HUDEP-2 (cell line): ENCODE data around the gene RNF212.
A peak's percentile ranks its signal among the peaks of the same experiment; 100 is the strongest.

Experiments
- DNase-seq, 76 experiments: peaks; one replicate each; lab custom pipeline; 2025; ENCODE audit not compliant: unreplicated experiment in 76 of 76; lab: John Stamatoyannopoulos, UW

Gene RNF212

DNA sequence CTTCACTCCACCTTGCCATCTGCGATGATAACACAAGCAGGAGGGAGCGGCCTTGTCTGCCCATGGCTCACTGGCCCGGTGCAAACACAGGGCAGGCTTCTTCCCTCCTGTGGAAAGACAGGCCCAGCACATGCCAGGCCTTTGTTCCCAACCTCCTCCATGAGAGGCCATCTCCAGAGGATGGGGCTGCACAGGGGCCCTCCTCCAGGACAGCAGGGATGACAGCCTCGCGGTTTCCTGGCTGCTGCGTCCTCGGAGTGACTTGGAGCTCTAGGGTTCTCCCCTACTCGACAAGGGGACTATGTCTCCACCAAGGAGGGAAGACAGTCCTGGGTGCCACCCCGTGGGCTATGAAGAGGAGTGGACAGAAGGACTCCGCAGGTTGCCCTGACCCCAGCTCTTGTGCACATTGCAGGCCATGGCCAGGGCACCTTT, 21.8 kb downstream of the RNF212 start:
- DNase-seq, result no peak

DNA sequence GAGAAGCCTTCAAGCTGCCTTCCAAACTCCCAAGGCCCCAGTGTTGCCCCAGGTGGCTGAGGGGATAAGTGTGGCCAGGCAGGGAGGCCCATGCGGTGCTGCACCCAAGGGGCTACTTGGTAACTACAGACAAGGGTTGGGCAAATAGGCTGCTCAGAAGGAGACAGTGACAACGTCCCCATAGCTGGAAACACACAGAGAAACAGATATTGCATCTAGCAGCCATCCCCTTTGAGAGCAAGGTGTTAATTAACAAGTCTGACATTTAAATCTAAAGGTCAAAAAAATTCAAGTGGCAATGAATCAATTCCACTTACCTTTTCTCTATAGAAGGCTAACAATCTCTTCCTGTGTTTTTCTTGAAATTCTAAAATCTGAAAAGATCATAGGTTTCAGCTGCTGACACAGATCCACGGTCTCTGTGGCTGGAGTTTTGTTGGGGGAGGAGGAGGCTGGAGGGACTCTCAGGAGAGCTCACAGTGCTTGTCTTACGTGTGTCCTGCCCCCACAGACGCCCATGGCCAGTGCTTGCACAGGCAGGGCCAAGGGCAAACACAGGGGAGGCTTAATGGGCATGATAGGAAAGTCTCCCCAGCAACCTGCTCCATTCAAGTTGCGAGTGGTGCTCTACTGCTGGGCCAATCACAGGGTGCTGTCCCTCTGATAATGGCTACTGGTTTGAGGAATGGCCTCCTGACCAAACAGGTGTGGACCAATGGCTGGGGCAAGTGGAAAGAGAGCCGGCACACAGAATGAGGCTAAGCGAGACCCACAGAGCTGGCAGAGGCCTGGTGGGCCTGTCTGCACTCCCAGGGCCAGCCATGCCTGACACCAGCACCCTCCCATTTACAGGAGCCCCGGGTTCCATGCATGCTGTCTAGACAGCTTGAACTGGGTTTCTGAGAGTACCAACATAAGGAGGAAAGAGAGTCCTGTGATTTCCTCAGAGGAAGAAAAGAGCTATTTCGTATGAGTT, 22.6 kb downstream of the RNF212 start:
- DNase-seq, result no peak

- no peak for DNase-seq
Measured at GRCh38 chr4:1090036-1090435, 23.3 kb downstream of the RNF212 start.

DNA sequence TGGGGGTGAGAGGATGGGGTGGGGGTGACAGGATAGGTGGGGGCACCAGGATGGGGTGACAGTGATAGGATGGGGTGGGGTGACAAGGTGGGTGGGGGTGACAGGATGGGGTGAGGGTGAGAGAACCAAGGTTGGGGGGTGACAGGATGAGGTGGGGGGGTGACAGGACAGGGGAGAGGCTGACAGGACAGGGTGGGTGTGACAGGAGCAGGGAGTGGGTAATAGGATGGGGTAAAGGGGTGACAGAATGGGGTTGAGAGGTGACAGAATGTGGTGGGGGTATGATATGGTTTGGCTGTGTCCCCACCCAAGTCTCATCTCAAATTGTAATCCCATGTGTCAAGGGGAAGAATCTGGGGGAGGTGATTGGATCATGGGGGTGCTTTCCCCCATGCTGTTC, 26.0 kb downstream of the RNF212 start:
- DNase-seq, result no peak

- DNase-seq, result peak in 1 of 76 experiments; percentile 11
Measured at GRCh38 chr4:1086011-1086410, 27.4 kb downstream of the RNF212 start.

GRCh38 chr4:1085404-1085799, 28.0 kb downstream of the RNF212 start:
- DNase-seq, result no peak

GRCh38 chr4:1084796-1085403, 28.5 kb downstream of the RNF212 start:
- DNase-seq, result no peak

- no peak for DNase-seq
Measured at GRCh38 chr4:1084394-1084793, 29.0 kb downstream of the RNF212 start.

DNA sequence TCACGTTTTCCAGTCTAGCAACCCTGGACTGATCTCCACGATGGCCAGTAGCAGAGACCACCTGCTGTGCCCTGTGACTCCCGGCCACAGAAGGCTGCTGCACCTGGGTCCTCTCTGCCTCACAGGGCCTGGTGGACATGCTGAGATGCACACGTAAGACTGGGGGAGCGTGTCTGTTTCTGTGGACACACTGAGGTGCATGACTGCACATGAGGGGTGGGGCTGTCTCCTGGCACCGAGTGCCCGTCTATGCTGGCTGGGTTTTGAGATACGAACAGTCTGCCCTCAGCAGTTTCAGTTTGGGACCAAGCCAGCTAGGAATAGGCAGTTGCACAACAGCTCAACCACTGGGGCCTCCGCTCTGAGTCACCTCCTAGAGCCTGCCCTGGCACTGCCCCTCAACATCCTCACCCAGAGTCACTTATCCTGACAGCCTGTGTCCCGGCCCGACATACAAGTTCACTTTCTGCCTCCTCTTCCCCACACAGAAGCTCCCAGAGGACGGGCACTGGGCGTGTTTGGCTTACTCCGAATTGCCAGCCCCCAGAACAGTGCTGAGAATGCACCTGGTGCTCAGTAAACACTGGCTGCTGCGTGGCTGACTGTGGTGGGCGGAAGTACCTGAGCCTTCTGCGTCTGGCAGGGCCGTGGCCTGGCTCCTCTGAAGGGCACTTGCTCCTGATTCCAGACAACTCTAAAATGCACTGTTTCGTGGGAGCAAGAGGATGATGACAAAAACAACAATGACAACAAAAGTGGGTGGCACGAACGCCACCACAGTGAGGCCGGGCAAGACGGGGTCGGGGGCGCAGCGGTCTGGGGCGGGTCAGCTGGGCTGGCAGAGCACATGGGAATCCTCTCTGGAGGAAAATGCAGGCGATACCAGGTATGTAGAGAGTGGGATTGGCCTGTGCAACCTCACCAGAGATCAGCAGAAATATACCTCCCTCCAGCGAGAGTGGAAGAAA, 30.9 kb downstream of the RNF212 start:
- DNase-seq, result peak in 75 of 76 experiments; percentile 35 to 98 (median 93)

- no peak for DNase-seq
Measured at GRCh38 chr4:1081689-1082040, 31.7 kb downstream of the RNF212 start.

GRCh38 chr4:1080961-1081688, 32.2 kb downstream of the RNF212 start:
- no peak for DNase-seq

- DNase-seq, result no peak
Measured at GRCh38 chr4:1080432-1080831, 32.9 kb downstream of the RNF212 start.

DNA sequence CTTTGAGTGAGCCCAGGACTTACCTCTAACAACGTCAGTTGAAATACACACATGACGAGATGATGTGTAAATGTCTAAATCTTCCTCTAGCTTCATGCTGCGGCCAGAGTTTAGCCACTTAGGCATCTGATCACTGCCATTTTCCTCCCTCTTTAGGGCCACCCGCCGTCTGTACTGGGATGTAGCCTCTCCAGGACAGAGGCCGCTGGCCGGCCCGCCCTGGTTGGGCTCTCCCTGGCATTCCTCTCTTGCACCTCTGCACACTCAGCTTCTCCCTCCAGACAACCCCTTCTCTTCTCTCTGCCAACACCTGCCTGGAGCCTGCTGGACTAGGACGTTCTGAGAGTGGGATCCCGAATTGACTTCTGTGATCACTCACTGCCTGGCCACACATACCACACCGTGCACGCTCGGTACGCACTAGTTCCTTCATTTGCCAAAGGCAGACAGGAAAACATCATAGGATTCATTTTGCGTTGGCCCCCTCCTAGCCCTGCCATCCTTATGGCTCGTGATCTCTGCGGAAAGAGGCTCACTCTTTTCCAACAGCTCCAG, 33.6 kb downstream of the RNF212 start:
- no peak for DNase-seq

- DNase-seq, result no peak
Measured at GRCh38 chr4:1078490-1078889, 34.9 kb downstream of the RNF212 start.

DNA sequence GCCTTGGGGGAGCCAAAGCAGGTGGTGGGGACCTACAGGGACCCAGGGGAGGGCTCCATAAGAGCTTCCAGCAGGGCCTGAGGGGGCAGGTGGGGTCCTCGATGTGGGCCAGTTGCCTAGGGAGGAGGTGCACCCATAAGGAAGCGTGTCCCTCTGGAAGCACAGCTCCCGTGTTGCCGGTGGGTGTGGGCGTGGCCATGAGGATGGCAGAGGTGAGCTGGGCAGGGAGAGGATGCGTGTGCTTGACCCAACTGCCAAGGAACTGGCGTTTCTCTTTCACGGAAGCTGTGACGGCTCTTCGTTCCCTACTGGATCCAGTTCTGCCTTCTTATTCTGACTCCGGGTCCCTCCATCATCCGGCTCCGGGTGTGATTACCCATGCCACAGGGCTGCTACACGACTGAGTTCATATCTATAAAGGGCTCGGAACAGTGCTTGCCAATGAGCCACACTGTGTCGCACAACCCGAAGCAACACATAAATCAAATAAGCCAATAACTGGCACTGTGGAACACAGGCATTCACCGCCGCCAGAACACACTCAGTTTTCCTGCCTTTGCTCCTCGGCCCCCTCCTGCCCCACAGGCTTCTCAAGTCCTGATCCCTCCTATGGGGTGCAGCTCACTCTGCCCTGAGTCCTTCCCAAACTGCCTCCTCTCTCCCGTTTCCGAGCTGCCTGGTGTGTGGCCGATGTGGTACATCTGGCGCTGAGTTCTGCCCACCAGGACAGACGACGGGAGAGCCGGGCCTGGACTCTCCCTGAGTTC, 35.5 kb downstream of the RNF212 start:
- DNase-seq, result no peak

DNA sequence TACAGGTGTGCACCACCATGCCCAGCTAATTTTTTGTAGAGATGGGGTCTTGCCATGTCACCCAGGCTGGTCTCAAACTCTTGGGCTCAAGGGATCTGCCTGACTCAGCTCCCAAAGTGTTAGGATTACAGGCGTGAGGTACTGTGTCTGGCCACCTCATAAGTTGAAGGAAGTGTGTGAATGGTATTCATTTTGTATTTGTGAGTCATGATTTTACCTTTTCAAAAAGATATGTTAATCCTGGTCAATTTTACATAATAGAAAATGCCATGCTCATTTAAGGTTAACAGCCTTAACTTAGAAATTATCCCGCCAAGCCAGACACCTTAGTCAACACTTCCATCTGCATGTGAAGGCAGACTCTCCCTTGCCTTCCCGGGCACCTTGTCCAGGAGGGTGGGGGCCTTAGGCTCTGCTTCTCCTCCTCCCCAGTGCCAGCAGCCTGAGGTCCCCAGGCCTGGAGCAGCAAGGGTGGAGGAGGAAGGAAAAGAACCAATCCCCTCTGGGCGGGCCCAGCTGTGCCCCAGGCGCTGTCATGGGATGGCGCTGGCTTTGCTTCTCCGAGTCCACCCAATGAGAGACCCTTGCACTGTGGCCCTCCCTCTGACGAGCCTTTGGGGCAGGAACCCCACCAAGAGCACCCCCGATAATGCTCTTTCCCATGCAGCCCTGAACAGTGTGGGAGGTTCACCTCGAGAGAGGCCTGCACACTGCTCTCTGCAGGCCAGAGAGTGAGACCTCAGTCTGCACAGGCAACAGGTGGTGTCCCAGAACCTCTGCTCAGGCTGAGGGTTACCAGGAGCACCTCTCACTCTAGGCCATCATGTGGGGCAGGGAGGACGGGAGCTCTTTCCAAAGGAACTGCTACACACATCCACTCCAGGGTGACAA, 37.3 kb downstream of the RNF212 start:
- DNase-seq, result no peak

GRCh38 chr4:1075225-1075624, 38.1 kb downstream of the RNF212 start:
- no peak for DNase-seq

DNA sequence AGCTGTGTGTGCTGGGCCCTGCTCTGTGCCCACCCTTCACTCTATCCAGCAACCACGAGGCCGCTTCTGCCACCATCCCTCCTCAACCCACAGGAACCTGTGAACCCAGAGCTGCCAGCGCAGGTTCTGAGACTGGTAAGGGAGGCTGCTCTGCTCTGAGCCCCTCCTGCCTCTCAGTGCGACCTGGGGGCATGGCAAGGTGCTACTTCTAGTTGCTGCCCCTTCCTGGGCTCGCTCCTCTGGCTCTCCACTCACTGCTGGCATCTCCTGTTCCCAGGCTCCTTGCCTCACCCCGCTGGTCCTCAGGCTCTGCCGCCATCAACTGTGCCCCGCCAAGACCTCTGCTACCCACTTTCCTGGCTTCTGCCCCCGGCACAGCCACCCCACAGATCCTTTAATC, 39.3 kb downstream of the RNF212 start:
- no peak for DNase-seq
